SK-MEL-5 (cell line): ENCODE data around the gene THADA. TPM values are rescaled to one million over a fixed set of nuclear protein-coding genes. Genes with fewer than 3 reads are reported as not detected.
A peak's percentile ranks its signal among the peaks of the same experiment; 100 is the strongest.

Experiments used
- DNase-seq: peaks from one replicate; pipeline ENCODE4 v3.0.0-alpha.2; 2016; ENCODE audit warnings: low read depth, low spot score
- in situ Hi-C: cut with HindIII; loops from 2 replicates; pipeline ENCODE4 v1.10.0; 2016; ENCODE audit warnings: low sequenced_read_pairs, high pct_unique_total_duplicates, low pct_unique_long_range_greater_than_20kb
- total RNA-seq: library from RNA; depleted of rRNA; stranded (reverse); fragments of >200 nt; shearing (Covaris generic); gene quantifications from 2 replicates; pipeline ENCODE4 v1.2.3, GENCODE V29; 2014

Gene THADA
- total RNA-seq, 1 experiment from 2014 or later = 50.3 TPM

DNA sequence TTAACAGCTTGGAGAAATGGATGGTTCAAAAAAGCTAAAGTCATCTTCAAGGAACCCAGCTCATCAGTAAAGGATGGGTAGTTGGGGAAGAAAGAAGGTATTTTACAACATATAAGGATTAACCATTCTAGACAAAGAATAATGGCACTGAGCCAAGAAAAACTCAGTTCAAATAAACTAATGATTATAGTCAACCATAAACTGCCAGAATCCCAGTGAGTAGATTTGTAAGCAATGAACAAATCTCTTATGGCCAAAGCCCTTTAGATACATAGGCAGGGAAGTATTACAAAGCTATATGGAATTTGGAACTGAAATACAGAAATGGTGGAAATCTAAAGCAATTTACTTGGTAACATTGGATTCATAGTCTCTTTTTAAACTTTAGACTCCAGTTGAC, 277.0 kb downstream of the THADA start:
- no peak for DNase-seq
- in situ Hi-C loops = no loop called here

DNA sequence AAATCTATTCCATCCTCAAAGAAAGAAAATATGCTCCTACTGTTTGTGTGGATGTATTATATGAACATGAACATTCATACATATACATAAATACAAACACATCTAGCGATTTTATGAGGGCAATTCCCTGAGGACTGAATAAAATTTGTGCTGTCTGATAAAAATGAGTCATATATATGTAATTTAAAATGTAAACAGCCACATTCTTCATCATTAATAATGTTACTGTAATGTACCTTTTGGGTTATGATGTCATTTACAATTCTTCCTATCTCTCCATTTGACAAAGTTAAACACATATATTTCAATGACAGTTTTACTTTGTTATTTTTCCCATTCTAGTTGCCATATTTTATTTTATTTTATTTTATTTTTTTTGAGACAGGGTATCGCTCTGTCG, 278.2 kb downstream of the THADA start:
- in situ Hi-C loops = no loop called here
- no peak for DNase-seq

DNA sequence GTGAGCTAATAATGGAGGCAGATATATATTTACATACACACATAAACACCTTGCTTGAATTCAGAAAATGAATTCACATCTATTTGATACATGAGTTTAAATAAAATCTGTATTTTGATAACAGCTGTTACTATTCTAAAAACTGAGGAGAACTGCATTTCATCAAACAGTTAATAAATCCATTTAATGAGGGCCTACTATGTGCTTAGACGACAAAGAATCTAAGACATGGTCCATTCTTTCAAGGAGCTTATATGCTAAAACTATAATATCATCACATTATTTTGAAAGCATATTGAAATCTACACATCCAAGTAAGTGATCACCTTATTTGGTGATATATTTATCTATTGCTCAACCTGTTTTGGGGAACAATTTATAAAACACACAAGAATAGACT, 278.6 kb downstream of the THADA start:
- in situ Hi-C loops = no loop called here
- DNase-seq = no peak

DNA sequence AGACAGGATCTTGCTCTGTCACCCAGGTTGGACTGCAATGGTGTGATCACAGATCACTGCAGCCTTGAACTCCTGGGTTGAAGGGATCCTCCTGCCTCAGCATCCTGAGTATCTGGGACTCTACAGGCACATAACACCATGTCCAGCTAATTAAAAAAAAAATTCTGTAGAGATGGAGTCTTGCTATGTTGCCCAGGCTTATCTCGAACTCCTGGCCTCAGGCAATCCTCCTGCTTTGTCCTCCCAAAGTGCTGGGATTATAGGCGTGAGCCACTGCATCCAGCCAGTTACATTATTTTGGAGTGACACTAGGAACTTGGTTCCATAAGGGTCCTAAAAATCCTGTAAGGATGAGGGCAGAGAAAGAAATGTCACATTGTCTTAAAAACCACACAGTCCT, 280.4 kb downstream of the THADA start:
- in situ Hi-C loops = no loop called here
- no peak for DNase-seq

DNA sequence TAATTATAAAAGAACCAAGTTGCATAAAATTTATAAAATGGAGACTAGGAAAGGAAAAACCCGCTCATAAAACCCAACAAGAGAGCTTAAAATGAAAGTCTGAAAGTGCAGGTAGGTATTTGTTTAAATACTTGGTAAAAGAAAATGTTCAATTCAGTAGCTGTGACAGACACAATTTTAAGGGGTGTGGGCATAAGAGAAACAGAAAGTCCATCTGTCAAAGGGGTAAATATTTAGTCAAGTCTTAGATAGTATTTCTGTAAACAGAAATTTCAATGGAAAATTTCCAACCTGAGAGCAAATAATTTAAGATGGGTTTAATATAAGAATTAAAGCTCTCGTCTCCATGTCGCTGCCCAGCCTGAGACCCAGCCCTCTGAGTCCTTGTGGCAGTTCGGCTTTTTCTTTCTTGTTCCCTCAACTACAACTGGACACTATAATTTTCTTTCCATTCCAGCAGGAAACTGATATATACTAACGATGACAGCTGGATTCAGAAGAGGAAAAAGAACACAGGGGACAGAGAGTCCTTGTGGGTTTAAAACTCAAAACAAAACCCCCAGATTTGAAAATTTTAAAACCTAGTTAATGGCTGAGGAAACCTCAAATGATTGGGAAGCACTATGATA, 281.4 kb downstream of the THADA start:
- no peak for DNase-seq
- in situ Hi-C loops = no loop called here

DNA sequence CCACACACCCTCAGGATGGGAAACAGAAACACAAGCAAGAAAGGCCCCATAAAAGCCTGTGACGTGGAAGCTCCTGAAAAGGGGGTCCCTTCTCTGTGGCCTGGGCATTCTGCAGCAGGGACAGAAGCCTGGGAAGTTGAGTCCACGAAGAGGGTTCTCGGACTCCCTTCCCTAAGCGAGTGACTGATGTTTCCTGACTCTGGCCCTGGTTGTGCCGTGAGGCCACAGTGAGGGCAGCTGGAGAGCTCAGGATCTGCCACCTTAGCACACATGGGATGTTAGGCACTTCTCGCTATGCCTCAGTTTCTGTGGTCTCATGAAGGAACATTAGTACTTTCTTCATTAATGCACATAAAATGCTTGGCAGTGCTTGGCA, 282.2 kb downstream of the THADA start:
- in situ Hi-C loops = no loop called here

DNA sequence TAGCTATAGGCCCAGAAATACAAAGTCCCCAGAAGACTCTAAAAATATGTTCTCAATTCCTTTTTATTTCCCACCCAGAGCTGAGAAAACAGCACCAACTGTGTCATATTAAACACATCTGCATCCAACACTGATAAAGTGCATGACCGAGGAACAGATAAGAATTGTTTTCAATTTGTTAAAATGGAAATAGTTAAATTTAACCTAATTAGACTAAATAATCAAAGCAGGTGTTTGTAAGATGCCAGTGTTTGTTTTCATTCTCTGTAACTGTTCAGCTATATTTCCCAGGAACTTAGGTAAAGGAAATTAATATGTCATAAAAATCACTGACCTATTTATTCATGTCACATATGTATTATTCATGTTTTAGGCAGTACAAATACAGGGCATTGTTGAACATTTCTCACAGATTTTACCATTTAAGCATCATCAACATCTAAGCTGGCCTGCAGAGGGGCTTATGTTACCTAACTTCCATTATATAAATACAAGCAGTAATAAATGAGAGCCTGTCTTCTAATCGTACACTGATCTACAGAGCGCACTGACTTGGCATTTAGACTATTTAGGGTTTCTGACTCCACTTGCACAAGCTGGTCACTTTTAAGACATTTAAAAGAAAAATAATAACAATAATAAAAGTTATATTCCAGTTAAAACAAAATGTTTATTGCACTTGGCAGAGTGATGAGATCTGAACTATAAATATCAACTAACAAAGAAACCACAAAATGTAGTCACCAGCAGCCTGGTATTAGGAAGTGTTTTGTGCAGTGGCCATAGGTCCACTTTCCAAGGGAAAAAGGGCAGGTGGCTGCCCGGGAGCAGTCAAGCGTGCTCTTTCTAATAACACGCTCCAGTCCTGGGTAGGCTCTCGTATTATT, 282.8 kb downstream of the THADA start:
- DNase-seq = no peak
- in situ Hi-C loops = no loop called here

More for the DNA sequence above, 282.2 kb downstream of the THADA start:
- no peak for DNase-seq

DNA sequence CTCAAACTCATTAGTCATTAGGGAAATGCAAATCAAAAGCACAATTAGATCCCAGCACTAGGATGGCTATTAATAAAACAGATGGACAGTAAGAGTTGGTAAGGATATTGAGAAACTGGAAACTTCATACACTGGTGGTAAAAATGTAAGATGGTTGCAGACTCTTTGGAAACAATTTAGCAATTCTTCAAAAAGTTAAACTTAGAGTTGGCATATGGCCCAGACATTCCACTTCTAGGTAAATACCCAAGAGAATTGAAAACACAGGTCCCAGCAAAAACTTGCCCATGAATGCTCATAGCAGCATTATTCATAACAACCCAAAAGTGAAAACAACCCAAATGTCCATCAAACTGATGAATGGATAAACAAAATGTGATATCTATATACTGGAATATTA, 284.6 kb downstream of the THADA start:
- peak; percentile 37 for DNase-seq

DNA sequence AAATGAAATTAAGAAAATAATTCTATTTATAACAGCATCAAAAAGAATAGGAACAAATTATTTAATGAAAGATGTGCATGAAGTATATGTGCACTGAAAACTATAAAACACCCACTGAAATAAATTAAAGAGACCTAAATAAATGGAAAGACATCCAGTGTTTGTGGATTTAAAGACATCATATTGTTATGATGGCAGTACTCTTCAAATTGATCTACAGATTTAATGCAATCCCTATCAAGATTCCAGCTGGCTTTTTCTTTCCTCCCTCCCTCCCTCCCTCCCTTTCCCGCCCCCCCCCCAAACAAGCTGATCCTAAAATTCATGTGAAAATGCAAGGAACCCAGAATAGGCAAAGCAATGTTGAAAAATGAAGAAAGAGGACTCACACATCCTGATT, 285.9 kb downstream of the THADA start:
- no peak for DNase-seq

More for the DNA sequence above, 284.6 kb downstream of the THADA start:
- in situ Hi-C loops = no loop called here

DNA sequence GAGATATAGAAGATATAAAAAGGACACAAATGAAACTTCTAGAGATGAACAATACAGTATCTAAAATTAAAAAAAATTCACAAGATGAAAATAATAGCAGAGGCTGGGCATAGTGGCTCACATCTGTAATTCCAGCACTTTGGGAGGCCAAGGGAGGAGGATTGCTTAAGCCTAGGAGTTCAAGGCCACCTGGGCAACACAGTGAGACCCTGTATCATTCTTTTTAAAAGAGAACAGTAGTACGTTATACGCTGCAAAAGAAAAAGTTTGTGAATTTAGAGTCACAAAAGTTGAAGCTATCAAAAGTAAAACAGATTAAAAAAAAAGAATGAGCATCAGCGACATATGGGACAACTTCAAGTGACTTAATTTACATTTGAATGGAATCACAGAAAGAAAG, 287.9 kb downstream of the THADA start:
- in situ Hi-C loops = no loop called here

More for the DNA sequence above, 285.9 kb downstream of the THADA start:
- in situ Hi-C loops = no loop called here

DNA sequence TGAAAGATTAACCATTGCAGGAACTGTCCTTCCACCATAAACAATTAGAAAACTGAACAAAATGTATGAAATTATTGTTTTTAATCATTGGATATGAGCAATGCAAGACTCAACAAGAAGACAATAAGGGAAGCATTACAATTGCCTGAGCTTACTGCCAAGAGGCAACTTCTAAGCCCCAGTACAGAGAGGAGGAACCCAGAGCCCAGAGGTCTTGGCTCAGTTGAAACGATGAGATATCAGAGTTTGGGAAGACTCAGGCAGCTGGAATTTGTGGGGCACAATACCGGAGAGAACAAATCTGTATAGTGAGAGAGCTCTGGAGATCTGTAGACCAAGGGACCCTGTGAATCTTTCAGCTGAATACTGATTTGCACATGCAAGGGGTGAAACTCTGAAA, 288.8 kb downstream of the THADA start:
- in situ Hi-C loops = no loop called here
- no peak for DNase-seq

More for the DNA sequence above, 287.9 kb downstream of the THADA start:
- no peak for DNase-seq

DNA sequence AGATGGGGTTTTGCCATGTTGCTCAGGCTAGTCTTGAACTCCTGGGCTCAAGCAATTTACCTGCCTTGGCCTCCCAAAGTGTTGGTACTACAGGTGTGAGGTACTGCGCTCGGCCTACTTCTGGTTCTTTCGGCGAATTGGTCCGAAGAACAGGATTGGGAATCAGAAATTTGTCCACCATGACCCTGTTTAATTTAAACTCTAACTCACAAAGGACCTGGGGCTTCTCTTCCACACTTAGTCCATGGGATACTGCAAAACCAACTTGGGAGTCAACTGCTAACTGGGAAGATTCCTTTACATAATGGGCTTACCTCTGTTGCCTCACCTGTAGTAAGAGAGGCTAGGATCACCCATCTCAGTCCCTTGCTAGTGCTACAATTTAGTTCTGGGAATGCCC, 289.6 kb downstream of the THADA start:
- no peak for DNase-seq
- in situ Hi-C loops = no loop called here

DNA sequence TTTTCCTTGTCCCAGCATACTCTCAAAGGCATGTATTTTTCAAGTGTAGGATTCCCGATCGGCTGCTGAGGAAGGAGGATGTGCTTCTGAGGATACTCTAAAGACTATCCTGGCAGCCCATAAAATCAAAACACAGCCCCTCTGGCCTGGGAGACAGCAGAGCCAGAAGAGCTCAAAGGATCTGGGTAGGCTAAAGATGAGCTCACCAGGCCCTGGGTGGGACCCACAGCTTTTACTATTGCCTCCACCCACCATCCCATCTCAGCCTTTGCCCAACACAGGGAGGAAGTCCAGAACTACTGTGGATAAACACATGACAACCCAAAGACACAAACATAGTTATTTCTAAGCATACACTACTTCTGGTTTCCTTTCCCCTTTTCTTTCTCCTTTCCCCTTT, 290.3 kb downstream of the THADA start:
- no peak for DNase-seq
- in situ Hi-C loops = no loop called here

DNA sequence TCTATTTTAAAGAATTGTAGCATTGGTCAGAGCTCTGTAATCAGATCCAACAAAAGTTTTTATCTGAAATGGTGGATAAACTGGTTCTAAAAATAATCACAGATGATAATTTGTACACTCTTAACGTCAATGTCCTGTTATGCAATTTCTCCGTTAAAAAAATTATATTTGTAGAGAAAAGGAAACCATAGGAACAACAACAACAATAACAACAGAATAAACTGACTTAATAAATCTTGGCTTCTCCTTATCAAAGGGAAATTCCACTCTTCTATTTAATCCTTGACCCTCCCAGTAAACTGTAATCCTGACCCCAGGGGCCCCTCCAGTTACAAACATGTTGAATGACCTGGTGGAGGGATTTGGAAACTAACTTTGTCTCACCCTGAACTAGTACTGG, 290.8 kb downstream of the THADA start:
- in situ Hi-C loops = no loop called here
- no peak for DNase-seq

DNA sequence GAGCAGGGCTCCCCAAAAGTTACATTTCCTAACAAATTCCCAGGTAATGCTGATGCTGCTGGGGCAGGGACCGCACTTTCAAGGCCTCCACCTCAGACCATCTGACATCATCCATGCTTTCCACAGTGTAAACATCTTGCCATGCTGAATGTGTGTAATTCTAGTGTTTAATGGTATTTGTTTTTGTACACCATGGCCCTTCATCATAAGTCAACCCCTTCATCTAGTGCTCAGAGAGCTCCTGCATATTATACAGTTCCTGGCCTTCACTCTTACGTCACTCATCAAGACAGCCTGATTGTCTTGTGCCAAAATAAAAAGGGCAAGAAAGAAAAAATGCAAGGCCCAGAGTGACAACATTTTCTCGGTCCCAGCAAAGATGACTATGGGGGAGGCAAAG, 291.9 kb downstream of the THADA start:
- in situ Hi-C loops = no loop called here
- no peak for DNase-seq

DNA sequence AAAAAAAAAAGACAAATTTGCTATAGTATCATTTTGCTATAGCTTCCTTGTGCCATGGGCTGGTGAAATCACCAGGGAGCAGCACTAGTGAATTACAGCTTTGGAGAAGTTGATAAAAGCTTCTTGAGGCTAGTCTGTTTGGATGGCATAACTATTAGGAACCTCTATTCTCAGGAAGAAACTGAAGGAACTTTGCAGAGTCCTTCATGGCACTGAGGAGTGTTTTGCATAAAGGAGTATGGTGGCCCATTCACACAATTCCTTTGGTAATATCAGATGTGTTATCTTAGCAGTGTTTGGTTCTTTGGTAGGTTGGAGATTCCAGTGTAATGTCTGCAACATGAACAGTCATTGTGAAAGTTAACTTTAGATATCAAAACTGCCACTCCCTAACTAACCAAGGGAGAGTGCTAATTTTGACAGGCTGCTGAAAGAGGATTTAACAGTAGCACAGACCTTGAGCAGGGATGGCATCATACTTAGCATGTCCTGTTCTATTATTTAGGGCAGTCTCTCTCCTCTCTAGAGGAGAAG, 292.8 kb downstream of the THADA start:
- in situ Hi-C loops = no loop called here
- DNase-seq = no peak

DNA sequence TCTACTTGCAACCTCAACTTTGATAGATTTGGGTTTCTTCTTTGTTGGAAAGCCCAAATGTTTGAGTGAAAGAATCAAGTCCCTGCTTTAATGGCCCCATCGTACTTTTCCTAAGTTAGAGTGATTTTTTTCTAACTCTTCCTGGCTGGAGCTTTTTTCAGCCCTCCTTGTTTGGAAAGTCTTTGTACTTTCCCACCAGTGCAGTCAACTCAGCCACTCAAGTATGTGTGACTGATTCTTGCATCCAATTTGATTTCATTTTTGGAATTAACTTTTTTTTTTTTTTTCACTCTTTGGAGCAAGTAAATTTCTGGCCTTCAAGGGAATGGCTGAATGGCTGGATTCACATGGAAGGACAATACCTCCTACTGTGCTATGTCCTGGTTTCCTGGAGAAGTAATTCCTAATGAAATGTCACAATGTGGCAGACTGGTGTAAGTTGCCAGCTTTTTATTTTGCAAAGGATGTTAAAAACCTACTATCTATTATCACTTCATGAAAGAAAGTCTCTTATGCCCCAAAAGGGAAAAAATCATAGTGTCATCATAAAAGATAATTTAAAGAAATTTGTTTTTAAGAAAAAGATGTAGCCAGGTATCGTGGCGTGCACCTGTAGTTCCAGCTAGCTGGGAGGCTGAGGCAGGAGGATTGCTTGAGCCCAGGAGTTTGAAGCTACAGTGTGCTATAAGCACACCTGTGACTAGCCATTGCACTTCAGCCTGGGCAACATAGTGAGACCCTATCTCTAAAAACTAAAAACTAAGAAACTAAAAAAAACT, 293.5 kb downstream of the THADA start:
- peak; percentile 76 for DNase-seq

More for the DNA sequence above, 293.5 kb downstream of the THADA start:
- in situ Hi-C loops = no loop called here
